ENCODE data around the gene MACROH2A1.
A peak's percentile ranks its signal among the peaks of the same experiment; 100 is the strongest.

MACROH2A1 gene

DNA sequence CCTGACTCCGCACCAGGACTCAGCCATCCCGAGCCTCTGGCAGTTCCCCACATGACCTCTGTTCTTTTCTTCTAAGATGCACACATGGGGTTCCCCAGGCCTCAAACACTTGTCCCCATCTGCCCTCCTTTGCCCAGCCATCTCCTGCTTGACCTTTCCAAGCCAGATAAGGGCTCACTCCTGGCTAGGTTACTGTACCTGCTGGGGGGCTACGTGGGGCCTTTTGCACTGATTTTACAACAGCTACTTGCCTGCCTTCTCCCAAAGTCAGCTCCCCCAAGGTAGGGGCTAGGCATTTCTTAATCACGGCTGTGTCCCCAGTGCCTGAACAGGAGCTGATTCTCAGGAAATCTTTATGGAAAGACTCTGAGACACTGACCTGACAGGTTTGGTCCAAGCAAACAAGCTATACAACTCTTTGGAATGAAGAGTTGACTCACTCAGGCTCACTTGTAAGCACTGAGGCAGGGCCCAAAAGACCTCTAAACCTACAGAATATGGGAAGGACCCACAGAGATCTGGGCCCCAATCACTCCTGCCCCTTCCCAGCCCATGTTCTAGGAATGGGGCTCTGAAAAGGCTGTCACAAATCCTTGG, 2.5 kb downstream of the MACROH2A1 start:
- ATAC-seq: no peak
- no peak for DNase-seq

DNA sequence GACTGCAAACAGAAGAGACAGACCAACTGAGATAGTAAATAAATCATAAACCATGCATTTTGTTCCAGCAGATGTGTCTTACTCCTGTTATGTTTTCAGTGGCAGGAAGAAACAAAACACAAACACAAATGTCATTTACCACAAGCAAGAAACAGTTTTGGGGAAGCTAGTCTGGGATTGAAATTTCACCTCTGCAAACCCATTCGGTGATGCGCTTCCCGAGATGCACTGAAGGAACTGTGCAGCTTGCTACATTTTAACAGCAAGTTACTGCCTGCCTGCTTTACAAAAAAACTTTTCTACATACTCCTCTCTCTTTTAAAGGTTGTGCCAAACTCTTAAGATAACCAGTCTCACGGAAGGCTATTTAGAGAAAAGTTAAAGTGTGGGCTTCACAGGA, 3.2 kb downstream of the MACROH2A1 start:
- DNase-seq (no peak), ATAC-seq (no peak)

DNA sequence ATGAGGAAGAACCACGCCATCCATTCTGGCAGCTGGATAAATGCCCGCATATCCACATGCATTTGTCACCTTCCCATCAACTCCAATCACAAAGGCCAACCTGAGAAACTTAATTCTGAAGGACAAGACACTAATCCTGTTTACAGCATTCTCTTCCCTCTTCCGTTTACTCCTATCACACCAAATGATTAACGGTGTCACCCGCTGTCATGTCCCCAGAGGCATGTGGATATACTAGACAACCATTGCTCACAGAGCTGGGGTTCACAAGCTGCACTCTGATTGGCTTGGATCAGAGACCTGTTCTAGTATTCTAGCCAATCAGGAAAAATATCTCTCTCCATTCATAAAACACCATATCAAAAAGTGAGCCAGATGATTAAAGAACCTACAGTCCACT, 3.6 kb downstream of the MACROH2A1 start:
- no peak for DNase-seq
- no peak for ATAC-seq

DNA sequence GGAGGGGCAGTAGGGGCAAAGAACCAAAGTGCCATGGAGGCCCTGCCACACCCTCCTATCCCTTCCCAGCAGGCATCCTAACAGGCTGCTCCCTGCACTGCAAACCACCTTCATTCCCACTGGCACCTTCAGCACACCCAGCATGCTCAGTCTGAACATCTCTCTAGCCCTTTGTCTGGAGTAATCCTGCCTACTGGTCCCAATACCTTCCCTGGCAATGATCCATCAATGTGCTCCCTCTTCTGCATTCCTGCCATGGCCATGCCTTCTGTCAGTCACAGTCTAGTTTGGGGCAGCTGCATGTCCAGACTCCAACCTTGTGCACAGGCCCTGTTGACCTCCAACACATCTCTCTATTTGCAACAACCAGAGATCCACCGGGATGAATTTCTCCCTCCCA, 4.9 kb downstream of the MACROH2A1 start:
- DNase-seq (no peak), ATAC-seq (no peak)

DNA sequence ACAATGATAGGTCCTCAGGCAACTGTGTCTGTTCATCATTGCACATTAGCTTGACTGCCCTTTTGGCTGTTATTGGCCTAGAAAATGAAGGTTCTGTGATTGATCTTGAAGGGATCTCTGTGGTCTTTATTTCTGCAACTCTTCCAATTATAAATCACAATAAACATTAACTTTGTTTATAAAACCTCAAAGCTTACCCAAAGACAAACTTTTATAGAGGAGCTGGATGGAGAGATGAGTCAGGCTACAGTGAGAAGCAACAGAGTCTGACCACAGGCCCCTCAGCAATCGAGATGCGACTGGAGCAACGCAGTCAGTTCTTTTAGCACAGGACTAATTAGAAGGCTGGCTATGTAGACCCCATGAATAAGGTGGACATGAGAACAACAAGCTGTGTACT, 5.3 kb downstream of the MACROH2A1 start:
- ATAC-seq (no peak), DNase-seq (no peak)

DNA sequence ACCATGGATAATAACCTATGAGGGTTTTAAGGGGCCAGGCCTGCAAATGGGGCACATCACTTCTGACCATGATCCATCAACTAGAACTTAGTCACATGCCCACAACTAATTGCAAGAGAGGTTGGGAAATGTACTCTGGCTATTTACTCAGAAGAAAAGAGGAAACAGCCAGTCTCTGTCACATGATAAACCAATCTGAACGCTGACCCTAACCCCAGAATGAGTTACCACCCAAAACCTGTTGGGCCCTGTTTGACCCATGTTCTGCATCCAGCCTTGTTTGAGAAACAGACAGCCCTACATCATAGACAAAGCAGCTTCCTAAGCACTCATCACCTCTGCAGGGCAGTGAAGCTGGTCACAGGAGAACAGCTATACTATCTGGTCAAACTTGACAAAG, 5.8 kb downstream of the MACROH2A1 start:
- no peak for ATAC-seq
- no peak for DNase-seq

DNA sequence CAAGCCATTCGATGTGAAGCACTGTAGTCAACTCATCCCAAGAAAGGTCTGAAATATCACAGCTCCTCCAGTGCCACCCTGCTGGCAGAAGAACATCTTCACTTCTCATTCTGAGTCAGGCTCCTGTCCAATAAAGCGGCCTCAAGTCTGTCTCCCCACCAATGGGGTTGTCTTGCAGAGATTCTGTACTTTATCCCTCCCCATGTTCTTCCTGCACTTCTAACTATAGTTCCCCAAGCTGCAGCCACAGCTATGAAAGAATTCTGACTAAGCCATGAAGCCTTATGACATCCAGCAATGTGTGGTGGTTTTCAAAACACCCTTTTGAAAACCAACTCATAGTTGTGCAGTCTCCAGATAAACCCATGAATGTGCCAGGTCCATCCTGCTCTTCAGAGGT, 6.8 kb downstream of the MACROH2A1 start:
- ATAC-seq (peak; percentile 38), DNase-seq (no peak)

DNA sequence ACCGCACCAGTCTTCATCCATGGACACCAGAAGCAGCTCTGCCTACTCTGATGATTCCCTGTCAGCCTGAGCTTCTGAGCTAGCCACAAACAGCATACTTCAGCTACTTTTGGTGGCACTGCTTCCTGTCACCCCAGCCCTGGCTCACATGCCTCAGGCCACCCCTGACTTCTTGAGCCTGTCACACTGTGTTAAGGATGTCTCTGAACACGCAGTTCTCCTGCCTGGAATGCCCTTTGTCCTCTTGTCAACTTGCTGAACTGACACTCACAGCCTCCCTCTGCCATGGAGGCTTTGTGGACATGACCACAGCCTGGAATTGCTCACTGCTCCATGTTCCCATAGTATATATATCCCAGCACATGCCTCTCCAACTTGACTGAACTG, 7.2 kb downstream of the MACROH2A1 start:
- ATAC-seq (peak; percentile 8), DNase-seq (no peak)

DNA sequence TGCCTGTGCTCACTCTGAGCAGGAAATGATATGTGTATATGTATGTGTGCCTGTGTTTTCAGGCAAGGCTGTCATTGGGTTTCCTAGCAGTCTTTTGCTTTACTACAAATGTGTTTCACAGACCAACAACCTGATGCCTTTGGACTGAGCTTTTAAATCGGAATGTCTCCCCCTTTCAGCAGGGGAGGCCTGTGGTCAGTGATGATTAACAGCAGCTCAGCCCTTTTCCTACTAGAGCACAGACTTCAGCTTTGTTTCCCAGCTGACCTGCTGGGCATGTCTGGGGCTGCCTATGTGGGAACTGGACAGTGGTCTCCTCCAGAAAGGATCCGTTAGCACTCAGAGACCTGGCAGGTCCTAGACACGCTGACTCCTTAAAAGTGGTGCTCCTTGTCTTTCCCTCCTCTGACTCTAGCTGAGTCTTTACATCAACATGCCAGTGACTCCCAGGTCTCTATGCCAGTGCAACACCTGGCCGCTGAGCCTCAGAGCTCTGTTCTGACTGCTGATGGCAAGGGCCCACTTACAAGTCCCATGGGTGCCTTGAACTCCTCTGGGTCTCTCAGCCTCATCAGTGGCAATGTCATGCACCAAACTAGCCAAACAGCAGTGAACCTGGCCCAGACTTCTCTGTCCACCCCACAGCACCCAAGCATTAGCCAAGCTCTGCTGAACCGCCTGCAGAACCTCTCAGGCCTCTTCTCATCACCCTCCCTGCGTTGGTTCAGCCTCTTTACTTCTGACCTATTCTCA, 7.7 kb downstream of the MACROH2A1 start:
- DNase-seq (no peak), ATAC-seq (no peak)

DNA sequence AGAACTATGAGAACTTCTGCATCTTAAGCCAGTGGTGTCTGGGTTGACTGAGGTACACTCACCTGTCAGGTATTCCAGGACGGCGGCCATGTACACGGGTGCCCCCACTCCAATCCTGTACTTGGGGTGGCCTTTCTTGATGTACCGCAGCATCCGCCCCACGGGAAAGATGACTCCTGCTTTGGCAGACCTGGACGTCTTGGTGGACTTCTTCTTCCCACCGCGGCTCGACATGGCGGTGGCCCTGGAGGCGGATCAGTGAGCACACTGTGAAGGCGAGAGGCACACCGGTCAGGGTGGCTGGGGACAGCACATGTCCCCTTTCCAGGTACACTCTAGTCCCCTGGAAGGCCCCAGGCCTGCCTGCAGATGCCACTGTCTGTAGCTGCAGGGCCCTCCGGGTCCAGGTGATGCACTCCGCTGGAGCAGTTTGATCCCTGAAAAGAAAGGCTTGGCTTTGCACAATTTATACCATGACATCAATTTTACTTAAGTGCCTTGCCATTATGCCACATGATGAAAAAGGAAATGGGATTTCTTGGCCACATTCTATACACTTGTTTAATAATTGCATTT, 10.1 kb downstream of the MACROH2A1 start:
- no peak for ATAC-seq
- no peak for DNase-seq

DNA sequence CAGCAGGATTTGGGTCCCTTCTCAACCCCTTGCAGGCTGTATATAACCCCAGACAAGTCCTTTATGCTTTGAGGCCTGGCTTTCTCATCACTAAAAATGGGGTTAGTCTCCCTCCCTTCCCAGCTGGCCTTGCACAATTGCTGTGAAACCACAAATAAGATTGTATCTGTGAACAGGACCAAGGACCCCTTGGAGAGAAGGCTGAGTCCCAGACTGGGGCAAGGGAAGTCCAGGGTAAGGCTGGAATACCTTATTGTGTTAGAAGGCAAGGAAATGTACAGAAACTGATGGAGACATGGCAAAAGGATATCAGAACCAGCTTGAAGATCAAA, 11.4 kb downstream of the MACROH2A1 start:
- no peak for ATAC-seq
- DNase-seq: no peak

DNA sequence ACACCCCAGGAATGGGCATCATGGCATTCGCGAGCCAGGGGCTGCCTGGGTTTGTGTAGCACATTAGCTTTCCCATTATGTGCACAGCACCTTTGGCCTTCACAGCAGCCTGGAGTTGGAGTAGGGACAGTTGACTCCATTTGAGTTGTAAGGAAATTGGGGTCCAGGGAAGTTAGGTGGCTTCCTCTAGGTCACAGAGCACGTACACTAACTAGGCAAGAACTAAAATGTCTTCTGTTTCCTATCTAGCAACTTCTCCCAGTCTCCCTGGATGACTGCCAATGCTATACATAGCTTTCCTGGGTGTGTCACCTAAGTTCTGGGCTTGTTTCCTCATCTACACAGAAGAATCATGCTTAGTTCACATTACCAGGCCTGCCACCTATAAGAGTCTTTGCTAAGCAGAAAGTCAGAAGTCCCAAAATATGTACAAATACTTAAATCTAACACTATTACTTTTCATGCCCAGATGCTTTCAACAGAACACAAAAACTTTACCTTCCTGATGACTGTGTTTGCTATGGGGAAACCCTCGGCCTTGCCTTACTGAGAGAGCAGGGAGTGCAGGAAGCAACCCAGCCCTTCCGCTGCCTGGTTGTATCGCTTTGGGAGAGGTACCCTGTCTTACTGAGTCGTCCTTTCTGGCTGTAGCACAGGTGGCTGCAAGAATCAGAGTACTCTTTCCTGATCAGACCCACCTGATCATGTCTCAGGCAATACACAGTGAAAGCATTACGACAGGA, 12.0 kb downstream of the MACROH2A1 start:
- no peak for ATAC-seq
- no peak for DNase-seq

DNA sequence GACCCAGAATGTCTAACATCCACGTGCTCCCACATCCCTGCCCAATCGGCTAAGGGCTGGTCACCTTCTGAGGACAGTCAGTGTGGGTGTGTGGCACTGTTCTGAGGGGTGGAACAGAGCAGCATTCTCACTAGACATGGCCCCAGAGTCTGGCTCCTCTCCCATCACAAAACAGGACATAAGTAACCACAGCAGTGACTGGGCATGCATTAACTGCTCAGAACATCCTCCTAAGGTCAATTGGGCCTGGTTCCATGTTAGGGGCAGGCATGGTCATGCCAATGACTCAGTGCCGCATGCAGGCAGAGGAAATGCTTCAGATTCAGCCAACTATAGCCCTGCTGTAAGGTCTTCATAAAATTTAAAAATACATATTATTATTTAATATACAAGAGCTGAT, 12.9 kb downstream of the MACROH2A1 start:
- DNase-seq: no peak
- ATAC-seq: no peak

DNA sequence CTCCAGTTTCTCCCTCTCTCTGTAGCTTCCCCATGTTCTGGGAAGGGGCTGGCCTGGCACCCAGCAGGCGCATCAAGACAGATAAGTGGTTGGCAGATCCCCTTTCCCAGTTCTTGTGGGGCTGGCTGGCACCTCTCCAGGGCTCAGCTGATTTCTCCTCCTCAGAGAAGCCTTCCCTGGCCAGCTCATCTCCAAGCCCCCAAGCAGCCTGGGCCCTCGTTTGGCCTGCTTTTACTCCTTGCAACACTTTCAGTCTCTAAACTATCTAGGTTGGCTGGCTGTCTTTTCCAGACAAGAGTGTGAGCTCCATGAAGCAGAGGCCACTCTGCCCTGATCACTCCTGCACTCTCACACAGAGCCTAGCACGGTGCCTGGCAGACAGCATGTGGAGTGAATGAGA, 13.5 kb downstream of the MACROH2A1 start:
- DNase-seq: no peak
- ATAC-seq: no peak

DNA sequence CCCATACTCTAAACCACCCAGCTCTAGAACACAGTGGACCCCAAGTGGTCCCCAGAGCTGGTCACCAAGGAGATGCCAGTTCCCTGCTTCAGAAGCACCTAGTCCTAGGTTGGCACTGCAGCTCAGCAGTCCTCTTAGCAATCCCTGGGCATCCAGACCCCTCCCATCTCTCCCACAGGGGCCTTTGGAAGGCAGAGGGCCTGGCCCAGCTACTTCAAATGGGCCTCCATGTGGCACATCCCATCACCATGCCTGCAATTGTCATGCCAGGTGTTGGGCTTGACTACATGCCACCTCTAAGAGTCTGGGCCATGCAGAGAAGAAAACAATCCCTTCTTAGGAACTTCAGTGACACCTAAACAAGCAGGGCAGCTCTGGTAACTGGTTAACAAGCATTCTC, 14.1 kb downstream of the MACROH2A1 start:
- DNase-seq (no peak), ATAC-seq (no peak)

DNA sequence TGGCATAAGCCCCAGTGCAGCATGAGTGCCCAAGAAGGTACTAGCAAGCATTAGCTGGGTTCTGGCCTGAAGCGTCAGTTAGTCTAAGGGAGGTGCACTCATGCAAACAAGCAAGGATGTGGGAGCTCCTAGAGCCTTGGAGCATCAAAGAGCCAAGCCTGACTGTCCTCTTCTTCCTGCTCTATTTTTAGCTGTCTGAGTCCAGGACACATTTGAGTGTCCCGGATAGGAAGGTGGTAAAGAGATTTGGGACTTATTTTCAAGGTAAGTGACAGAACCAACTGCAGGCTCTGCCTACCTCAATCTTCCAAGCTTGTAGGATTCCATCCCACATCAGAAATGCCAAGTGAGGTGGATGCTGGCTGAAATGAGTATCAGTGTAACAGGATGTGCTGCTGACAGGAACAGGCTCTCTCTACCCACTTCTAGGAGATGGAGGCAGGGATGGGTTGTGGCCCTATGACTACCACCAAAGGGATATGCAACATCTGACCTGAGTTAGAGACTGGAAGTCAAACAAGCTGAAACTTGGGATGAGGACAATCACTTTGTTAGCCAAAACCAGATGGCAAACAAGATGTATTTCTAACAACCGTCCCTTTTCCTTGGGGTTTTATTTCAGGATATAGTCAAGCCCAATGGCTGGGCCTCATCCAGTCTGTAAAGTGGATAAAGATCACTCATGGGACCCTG, 15.1 kb downstream of the MACROH2A1 start:
- DNase-seq (no peak), ATAC-seq (no peak)

DNA sequence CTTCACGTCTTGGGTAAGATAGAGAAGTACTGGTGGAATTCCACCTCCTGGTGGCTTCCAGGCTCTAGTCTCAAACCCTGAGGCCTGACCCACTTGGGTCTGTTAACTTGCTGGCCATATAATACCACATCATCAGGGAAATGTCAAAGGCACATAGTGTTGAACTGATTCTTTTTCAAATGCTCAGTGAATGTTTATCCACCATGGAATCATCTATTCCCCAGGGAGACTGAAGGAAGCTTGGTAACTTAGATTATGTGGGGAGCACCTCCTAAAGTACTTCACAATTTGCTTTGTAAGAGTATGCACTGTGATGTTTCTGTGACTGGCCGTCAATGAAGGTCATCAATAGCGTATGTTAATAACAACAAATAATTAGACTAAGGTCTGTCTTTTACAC, 16.1 kb downstream of the MACROH2A1 start:
- DNase-seq (no peak), ATAC-seq (no peak)

DNA sequence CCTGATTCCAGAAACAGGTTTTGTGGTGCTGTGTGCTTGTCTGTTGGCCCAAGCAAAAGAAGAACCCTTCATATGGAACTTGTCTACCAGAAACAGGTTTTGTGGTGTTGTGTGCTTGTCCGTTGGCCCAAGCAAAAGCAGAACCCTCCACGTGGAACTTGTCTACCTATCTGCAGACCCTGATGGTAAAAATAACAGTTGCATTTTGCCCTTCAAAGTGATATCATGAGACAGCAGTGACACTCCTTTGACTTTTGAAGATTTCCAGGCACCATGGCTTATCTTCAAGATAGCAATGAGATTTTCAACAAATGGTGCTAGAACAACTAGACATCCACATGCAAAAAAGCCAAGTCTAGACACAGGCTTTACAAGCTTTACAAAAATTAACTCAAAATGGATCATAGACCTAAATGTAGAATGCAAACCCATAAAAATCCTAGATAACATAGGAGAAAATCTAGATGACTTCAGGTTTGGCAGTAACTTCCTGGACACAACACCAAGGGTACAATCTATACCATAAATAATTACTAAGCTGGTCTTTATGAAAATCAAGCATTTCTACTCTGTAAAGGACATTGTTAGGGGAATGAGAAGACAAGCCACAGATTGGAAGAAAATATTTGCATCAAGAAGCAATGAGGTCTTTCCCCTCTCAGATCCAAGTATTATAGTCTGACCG, 16.8 kb downstream of the MACROH2A1 start:
- ATAC-seq: no peak
- DNase-seq: no peak

DNA sequence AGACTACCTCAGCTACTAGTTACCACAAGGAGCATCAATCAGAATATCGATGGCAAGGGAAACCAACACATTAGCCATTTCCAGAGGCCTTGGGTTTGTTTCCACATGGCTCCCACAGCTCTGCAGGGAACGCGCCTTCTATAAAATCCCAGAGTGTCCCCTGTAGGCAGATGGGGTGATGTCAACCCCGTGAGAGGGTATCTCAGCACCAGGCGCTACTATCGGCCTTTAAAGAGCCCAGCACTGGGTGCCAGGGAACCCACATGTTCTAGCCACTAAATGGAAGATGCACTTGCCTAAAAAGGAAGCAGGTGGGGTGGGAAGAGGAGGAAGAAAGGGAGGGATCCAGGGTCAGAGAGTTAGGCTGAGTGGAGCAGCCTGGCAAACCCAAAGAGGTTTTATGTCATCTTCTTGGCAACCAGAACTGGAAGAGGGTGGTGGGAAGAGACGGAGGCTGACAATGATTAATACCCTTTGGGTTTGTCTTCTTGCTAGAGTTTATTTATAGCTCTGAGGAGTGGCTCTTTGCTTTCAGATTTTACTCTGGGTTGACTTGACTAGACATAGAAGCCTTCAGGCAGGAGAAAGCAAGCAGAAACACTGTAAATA, 19.9 kb downstream of the MACROH2A1 start:
- DNase-seq: no peak
- no peak for ATAC-seq

DNA sequence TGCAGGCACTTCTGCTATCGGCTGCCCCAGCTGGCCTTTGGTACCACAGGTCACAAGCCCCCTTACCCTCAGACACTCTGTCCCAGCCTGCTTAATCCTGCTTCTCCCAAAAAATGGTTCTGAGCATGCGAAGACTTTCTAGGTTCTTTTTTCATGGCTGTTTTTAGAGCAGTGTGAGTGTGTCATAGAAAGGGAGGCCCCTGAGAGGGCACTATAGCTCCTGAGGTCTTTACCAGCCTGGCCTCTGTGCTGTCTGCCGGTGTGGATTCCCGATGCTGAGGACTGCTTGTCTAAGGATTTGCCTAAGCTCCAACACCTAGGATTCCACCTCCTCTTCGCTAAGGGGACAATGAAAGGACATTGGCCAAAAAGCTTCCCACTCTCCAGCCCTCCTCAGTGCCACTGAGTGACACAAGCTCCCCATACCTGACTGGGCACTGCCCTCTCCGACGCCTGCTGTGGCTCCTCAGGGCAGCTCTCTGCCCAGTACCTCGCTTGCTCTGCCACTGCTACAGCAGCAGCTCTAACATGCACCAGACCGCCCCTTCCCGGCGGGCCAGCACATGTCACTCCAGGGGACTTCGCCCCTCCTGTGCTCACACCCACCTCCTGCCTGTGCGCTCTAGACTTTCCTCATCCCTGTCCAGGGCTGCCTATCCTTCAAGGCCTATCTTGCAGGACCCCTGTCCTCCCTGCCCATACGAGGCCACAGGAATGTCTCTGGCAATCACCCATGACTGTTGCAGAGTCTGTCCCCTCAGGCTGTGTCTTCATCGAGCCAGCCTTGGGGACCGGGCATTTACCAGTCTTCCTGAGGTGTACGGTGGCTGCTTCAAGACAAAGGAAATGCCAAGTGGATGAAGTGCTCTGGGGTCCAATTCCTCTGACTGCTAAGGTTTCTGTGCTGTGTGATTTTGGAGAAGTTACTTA, 21.0 kb downstream of the MACROH2A1 start:
- DNase-seq (no peak), ATAC-seq (peak; percentile 24)
